HL-60 (cell line): ENCODE measurements around the gene SUPT20HL1.

Source experiments
- DNase-seq, 2 experiments: peaks; one replicate each; pipeline ENCODE4 v3.0.0-alpha.2; 2010 to 2020; ENCODE audit warnings: low read depth in 1 of 2, low spot score in 1 of 2
- H3K27ac ChIP-seq: fragments of 250-450 bp; sonication (Bioruptor Pico); replicated peaks from 2 replicates; pipeline ENCODE4 v1.5.1; 2020; ENCODE audit warnings: mild to moderate bottlenecking, moderate library complexity
- H3K27me3 ChIP-seq: fragments of 250-450 bp; sonication (Bioruptor Pico); 2 replicates; pipeline ENCODE4 v1.5.1; 2021; ENCODE audit warnings: mild to moderate bottlenecking, moderate library complexity; ENCODE audit not compliant: insufficient read depth, poor library complexity, severe bottlenecking
- H3K4me3 ChIP-seq: replicated peaks from 2 replicates; pipeline ENCODE4 v1.5.1; 2011; ENCODE audit warnings: mild to moderate bottlenecking, control low read depth, low read length; ENCODE audit not compliant: insufficient read depth
- CTCF ChIP-seq: IDR thresholded peaks from one replicate; pipeline ENCODE4 v1.5.1; 2011; ENCODE audit warnings: low read length, control low read depth, inconsistent platforms; ENCODE audit not compliant: insufficient read depth
- GABPA ChIP-seq: IDR thresholded peaks from 2 replicates; pipeline ENCODE4 v1.6.1; 2012; ENCODE audit warnings: low read depth
- POLR2AphosphoS5 ChIP-seq: IDR thresholded peaks from 2 replicates; pipeline ENCODE4 v1.6.1; 2012; ENCODE audit warnings: low read depth
- REST ChIP-seq: IDR thresholded peaks from 2 replicates; pipeline ENCODE4 v1.6.1; 2012; ENCODE audit warnings: low read depth; ENCODE audit not compliant: insufficient replicate concordance
- SPI1 ChIP-seq: IDR thresholded peaks from 2 replicates; pipeline ENCODE4 v1.6.1; 2012; ENCODE audit warnings: low read depth, mild to moderate bottlenecking, borderline replicate concordance

The SUPT20HL1 gene

GRCh38 chrX:24371391-24371972 lies 11.0 kb downstream of the SUPT20HL1 start:
- Histone ChIP-seq H3K27ac (no peak overlapping the region), H3K27me3 (peaks cover 6% of the 10 kb centered on the region), H3K4me3 (no peak overlapping the region)
- DNase-seq = peak; percentile 0 to 48
- TF ChIP-seq POLR2AphosphoS5 (no peak), SPI1 (no peak), GABPA (no peak), REST (no peak), CTCF (peak; percentile 28)

- DNase-seq = no peak
- Histone ChIP-seq H3K27ac (no peak overlapping the region), H3K27me3 (peaks cover 6% of the 10 kb centered on the region), H3K4me3 (no peak overlapping the region)
- TF ChIP-seq SPI1 = no peak
- TF ChIP-seq POLR2AphosphoS5 = no peak
- TF ChIP-seq REST = no peak
- no peak for TF ChIP-seq GABPA
- TF ChIP-seq CTCF = no peak
These were observed 11.8 kb downstream of the SUPT20HL1 start for GRCh38 chrX:24372021-24372763.

- Histone ChIP-seq H3K4me3 (no peak overlapping the region), H3K27me3 (peaks cover 7% of the 10 kb centered on the region), H3K27ac (no peak overlapping the region)
- no peak for DNase-seq
- TF ChIP-seq GABPA = no peak
- TF ChIP-seq CTCF = no peak
- TF ChIP-seq REST = no peak
- TF ChIP-seq SPI1 = no peak
- no peak for TF ChIP-seq POLR2AphosphoS5
These were observed 15.2 kb downstream of the SUPT20HL1 start for GRCh38 chrX:24375600-24376131.
